ENCODE results near the gene PTPRM.

GRCh38 chr18:8333961-8334360 is 766.8 kb downstream of the PTPRM start:
- TF ChIP-seq CTCF (conservative IDR thresholded peaks at IDR 0.05; ENCODE audit: low read depth, low read length), result no peak
- TF ChIP-seq EZH2 (IDR thresholded peaks at IDR 0.05; ENCODE audit: borderline replicate concordance, low read depth, low read length, poor library complexity, severe bottlenecking), result no peak
